HepG2 (cell line): Measurements from ENCODE around the gene ITGB7. TPM values are rescaled to one million over a fixed set of nuclear protein-coding genes. Genes with fewer than 3 reads are reported as not detected.

Experiments used
- ATAC-seq: fragments of 200-7000 bp; cut with Tn5 transposase; 3 replicates; pipeline ENCODE4 v1.9.1; 2020; ENCODE audit warnings: mild to moderate bottlenecking, moderate library complexity
- BruUV-seq: library from RNA; stranded (reverse); fragments of 400-500 nt; replicated peaks from 2 replicates; lab custom pipeline; 2021; lab: Mats Ljungman, UMichigan
- CTCF ChIA-PET: fragments of 300-600 bp; formaldehyde crosslinking; extraction: SDS; loops from one replicate; lab custom pipeline; 2021; ENCODE audit warnings: low total read pairs, inconsistent platforms, low intra/inter-chr PET ratio; lab: Yijun Ruan, JAX
- POLR2A ChIA-PET: fragments of 350-600 bp; sonication (Branson Sonifier 250); formaldehyde crosslinking; loops from one replicate; lab custom pipeline; 2020; ENCODE audit warnings: antibody characterized with exemption, inconsistent platforms; lab: Yijun Ruan, JAX
- DNase-seq: peaks from one replicate; pipeline ENCODE4 v3.0.0-alpha.2; 2015; ENCODE audit warnings: low spot score
- FAIRE-seq: peaks from 3 replicates; lab custom pipeline; 2011; peaks lifted over from hg19 to GRCh38; lab: Jason Lieb, UNC
- H2AFZ ChIP-seq: one replicate; pipeline ENCODE4 v1.6.1; 2011; ENCODE audit warnings: low read length, inconsistent platforms
- H3K27ac ChIP-seq: fragments of 300-600 bp; 3 replicates; pipeline ENCODE4 v1.8.0; 2011; ENCODE audit warnings: mixed run types, mild to moderate bottlenecking, mixed read lengths, low read length, inconsistent platforms; ENCODE audit not compliant: insufficient read depth; ENCODE audit errors: extremely low read length
- H3K27me3 ChIP-seq, 2 experiments: fragments of 200-600 bp in 1 of 2; 2 replicates in 1 of 2; 3 replicates in 1 of 2; pipeline versions ENCODE4 v1.6.0 to v1.8.0; 2011; ENCODE audit warnings: low read length in 2 of 2, mild to moderate bottlenecking in 2 of 2, moderate library complexity in 2 of 2, inconsistent platforms in 1 of 2; ENCODE audit not compliant: insufficient read depth in 2 of 2, control insufficient read depth in 1 of 2
- H3K36me3 ChIP-seq, 2 experiments: fragments of 200-600 bp in 1 of 2; replicated peaks in 1 of 2; 2 replicates in 1 of 2; 3 replicates in 1 of 2; pipeline versions ENCODE4 v1.5.1 to v1.8.0; 2011; ENCODE audit warnings: low read length in 2 of 2, inconsistent platforms in 1 of 2; ENCODE audit not compliant: insufficient read depth in 2 of 2, control insufficient read depth in 1 of 2
- H3K4me1 ChIP-seq: 2 replicates; pipeline ENCODE4 v1.5.1; 2012; ENCODE audit warnings: low read length, inconsistent platforms; ENCODE audit not compliant: insufficient read depth
- H3K4me2 ChIP-seq: 2 replicates; pipeline ENCODE4 v1.6.0; 2011; ENCODE audit warnings: low read depth, low read length, inconsistent platforms
- H3K4me3 ChIP-seq, 3 experiments: fragments of 200-600 bp in 1 of 3; sonication (generic), shearing (Covaris generic) in 1 of 3; replicated peaks in 1 of 3; 2 replicates each; pipeline ENCODE4 v1.5.1; 2011 to 2016; ENCODE audit warnings: low read length in 3 of 3, inconsistent platforms in 2 of 3, low read depth in 2 of 3, mild to moderate bottlenecking in 2 of 3, control low read depth in 1 of 3, mixed read lengths in 1 of 3; ENCODE audit not compliant: insufficient read depth in 1 of 3
- H3K79me2 ChIP-seq: one replicate; pipeline ENCODE4 v1.6.1; 2011; ENCODE audit warnings: low read length, inconsistent platforms; ENCODE audit not compliant: insufficient read depth
- H3K9ac ChIP-seq: 2 replicates; pipeline ENCODE4 v1.6.0; 2011; ENCODE audit warnings: mild to moderate bottlenecking, low read depth, low read length, inconsistent platforms; ENCODE audit not compliant: insufficient read depth
- H3K9me3 ChIP-seq: 2 replicates; pipeline ENCODE4 v1.5.1; 2012; ENCODE audit warnings: mild to moderate bottlenecking, low read length
- H4K20me1 ChIP-seq: 2 replicates; pipeline ENCODE4 v1.6.0; 2011; ENCODE audit warnings: inconsistent platforms, mild to moderate bottlenecking, low read length, moderate library complexity; ENCODE audit not compliant: insufficient read depth
- CHD2 ChIP-seq: IDR thresholded peaks from 2 replicates; pipeline ENCODE4 v1.6.1; 2011; ENCODE audit warnings: low read depth, low read length, improper control_type of control experiment
- DNMT1 ChIP-seq: sonication (generic); formaldehyde crosslinking; IDR thresholded peaks from 2 replicates; pipeline ENCODE4 v1.5.1; 2020; ENCODE audit warnings: mild to moderate bottlenecking, missing genetic modification reagents
- GABPA ChIP-seq, 2 experiments: IDR thresholded peaks; 2 replicates each; pipeline ENCODE4 v1.6.1; 2011 to 2016; ENCODE audit warnings: low read depth in 2 of 2, low read length in 1 of 2, missing biosample characterization in 1 of 2, missing genetic modification characterization in 1 of 2
- HCFC1 ChIP-seq: fragments of 150-350 bp; IDR thresholded peaks from 2 replicates; pipeline ENCODE4 v1.6.1; 2014; ENCODE audit warnings: low read depth, low read length
- HHEX ChIP-seq: IDR thresholded peaks from 2 replicates; pipeline ENCODE4 v1.6.1; 2016; ENCODE audit warnings: control low read depth
- HMGA1 ChIP-seq: sonication (generic); formaldehyde crosslinking; conservative IDR thresholded peaks from 2 replicates; pipeline ENCODE4 v1.4.0; 2020; ENCODE audit warnings: missing genetic modification reagents
- HNRNPL ChIP-seq: fragments of 200-400 bp; formaldehyde crosslinking; IDR thresholded peaks from 2 replicates; pipeline ENCODE4 v1.6.1; 2017; ENCODE audit warnings: mild to moderate bottlenecking, low read depth, low read length
- IKZF1 ChIP-seq: fragments of 450-650 bp; IDR thresholded peaks from 2 replicates; pipeline ENCODE4 v1.7.1; 2016
- NFYC ChIP-seq: IDR thresholded peaks from 2 replicates; pipeline ENCODE4 v1.6.1; 2016; ENCODE audit warnings: missing genetic modification reagents, missing compliant biosample characterization
- PCBP2 ChIP-seq: fragments of 200-400 bp; formaldehyde crosslinking; optimal IDR thresholded peaks from 2 replicates; pipeline ENCODE3; 2018; ENCODE audit warnings: low read length, low read depth; ENCODE audit not compliant: poor library complexity, severe bottlenecking
- SMAD3 ChIP-seq: sonication (generic); formaldehyde crosslinking; IDR thresholded peaks from 2 replicates; pipeline ENCODE4 v1.4.0; 2020; ENCODE audit warnings: missing genetic modification reagents
- STAT6 ChIP-seq: sonication (generic); formaldehyde crosslinking; IDR thresholded peaks from 2 replicates; pipeline ENCODE4 v1.4.0; 2020; ENCODE audit warnings: missing genetic modification reagents, mild to moderate bottlenecking, borderline replicate concordance
- ZBTB44 ChIP-seq: sonication (generic); formaldehyde crosslinking; IDR thresholded peaks from 2 replicates; pipeline ENCODE4 v1.4.0; 2020; ENCODE audit warnings: missing genetic modification reagents
- ZNF143 ChIP-seq: sonication (generic); formaldehyde crosslinking; IDR thresholded peaks from 2 replicates; pipeline ENCODE4 v1.4.0; 2020; ENCODE audit warnings: missing genetic modification reagents
- ZNF230 ChIP-seq: sonication (generic); formaldehyde crosslinking; IDR thresholded peaks from 2 replicates; pipeline ENCODE4 v1.4.0; 2020; ENCODE audit warnings: mild to moderate bottlenecking, missing genetic modification reagents
- ZNF362 ChIP-seq: sonication (generic); formaldehyde crosslinking; IDR thresholded peaks from 2 replicates; pipeline ENCODE4 v1.4.0; 2020; ENCODE audit warnings: missing genetic modification reagents, mild to moderate bottlenecking, borderline replicate concordance
- ZNF484 ChIP-seq: sonication (generic); formaldehyde crosslinking; IDR thresholded peaks from 2 replicates; pipeline ENCODE4 v1.5.1; 2020; ENCODE audit warnings: mild to moderate bottlenecking, low read depth, missing genetic modification reagents, borderline replicate concordance
- ZZZ3 ChIP-seq: sonication (generic); formaldehyde crosslinking; IDR thresholded peaks from 2 replicates; pipeline ENCODE4 v1.4.0; 2020; ENCODE audit warnings: missing genetic modification reagents, mild to moderate bottlenecking, borderline replicate concordance
- WGBS: methylation state at CpG from one replicate; pipeline ENCODE4 v1.1.6; 2017; ENCODE audit warnings: low lambda C conversion rate; 5-methylcytosine and 5-hydroxymethylcytosine counted together
- in situ Hi-C: cut with HindIII; loops from 2 replicates; pipeline ENCODE4 v1.10.0; 2017; ENCODE audit warnings: low pct_unique_long_range_greater_than_20kb; ENCODE audit not compliant: extremely low pct_ligation_motif_present
- intact Hi-C: fragments of 100-400 bp; cut with micrococcal nuclease; formaldehyde crosslinking; loops from one replicate; pipeline ENCODE4 v1.10.0; 2022; ENCODE audit not compliant: unreplicated experiment
- polyA plus RNA-seq, 8 experiments: library from polyadenylated mRNA; depleted of rRNA in 3 of 8; stranded (reverse) in 7 of 8; unstranded in 1 of 8; fragments of >200 nt; fragmentation: Illumina TruSeq in 4 of 8; extraction: Trizol in 4 of 8; gene quantifications; 2 replicates each; pipeline versions ENCODE4 v1.2.1 to v1.2.3, GENCODE V29; 2011 to 2016; ENCODE audit warnings: low read depth in 4 of 8, missing spikeins in 1 of 8, mixed read lengths in 1 of 8; ENCODE audit not compliant: insufficient read depth in 1 of 8
- total RNA-seq, 5 experiments: library from RNA; depleted of rRNA; stranded (reverse); fragments of >200 nt; fragmentation: Illumina TruSeq; extraction: Trizol; gene quantifications; 2 replicates each; pipeline ENCODE4 v1.2.3, GENCODE V29; 2016; ENCODE audit warnings: low read depth in 1 of 5

The ITGB7 gene
- total and polyA plus RNA-seq, 2 of the 13 experiments (the other 11 are each of a cell fraction or from before 2014, with no cell fraction given) = 0.16 to 0.18 TPM

GRCh38 chr12:53236443-53237111 is 29.5 kb upstream of the ITGB7 start (continued):
- TF ChIP-seq ZNF230 (CRISPR knock-in tag) (no peak), HMGA1 (no peak), ZNF484 (no peak), DNMT1 (CRISPR knock-in tag) (no peak), ZBTB44 (CRISPR knock-in tag) (no peak), ZZZ3 (CRISPR knock-in tag) (no peak)

GRCh38 chr12:53235742-53236442 is 28.8 kb upstream of the ITGB7 start:
- Histone ChIP-seq H3K36me3 (no peaks in the 10 kb centered on the region), H3K27me3 (peaks cover 14 to 54% of the 10 kb centered on the region in 2 experiments), H3K4me1 (peaks cover 26% of the 10 kb centered on the region), H3K27ac (no peak overlapping the region), H4K20me1 (no peaks in the 10 kb centered on the region), H3K79me2 (no peaks in the 10 kb centered on the region), H3K4me2 (no peak overlapping the region), H3K9me3 (no peaks in the 10 kb centered on the region), H3K4me3 (no peak overlapping the region), H3K9ac (no peak overlapping the region), H2AFZ (no peak overlapping the region)
- ChIA-PET CTCF (no interaction called here), POLR2A (no interaction called here)
- FAIRE-seq (no peak), ATAC-seq (no peak), DNase-seq (no peak)
- in situ Hi-C loops (no loop called here), intact Hi-C loops (no loop called here)
- no TSS peak for BruUV-seq
- WGBS = 25% methylated on average over 5 of the region's 9 CpGs
- TF ChIP-seq PCBP2 = no peak
- TF ChIP-seq NFYC = no peak
- no peak for TF ChIP-seq IKZF1
- TF ChIP-seq SMAD3 = no peak
- TF ChIP-seq ZNF143 = no peak
- TF ChIP-seq HHEX (CRISPR knock-in tag) = no peak
- TF ChIP-seq GABPA (IDR thresholded peaks at IDR 0.05; ENCODE audit: low read depth, low read length) = no peak
- TF ChIP-seq GABPA (CRISPR knock-in tag; IDR thresholded peaks at IDR 0.05; ENCODE audit: low read depth) = no peak
- TF ChIP-seq ZNF362 (CRISPR knock-in tag) = no peak
- no peak for TF ChIP-seq HNRNPL
- no peak for TF ChIP-seq HCFC1
- TF ChIP-seq ZNF230 (CRISPR knock-in tag) = no peak
- no peak for TF ChIP-seq CHD2
- no peak for TF ChIP-seq STAT6
